ENCODE measurements around the gene MRPL55.

The MRPL55 gene

DNA sequence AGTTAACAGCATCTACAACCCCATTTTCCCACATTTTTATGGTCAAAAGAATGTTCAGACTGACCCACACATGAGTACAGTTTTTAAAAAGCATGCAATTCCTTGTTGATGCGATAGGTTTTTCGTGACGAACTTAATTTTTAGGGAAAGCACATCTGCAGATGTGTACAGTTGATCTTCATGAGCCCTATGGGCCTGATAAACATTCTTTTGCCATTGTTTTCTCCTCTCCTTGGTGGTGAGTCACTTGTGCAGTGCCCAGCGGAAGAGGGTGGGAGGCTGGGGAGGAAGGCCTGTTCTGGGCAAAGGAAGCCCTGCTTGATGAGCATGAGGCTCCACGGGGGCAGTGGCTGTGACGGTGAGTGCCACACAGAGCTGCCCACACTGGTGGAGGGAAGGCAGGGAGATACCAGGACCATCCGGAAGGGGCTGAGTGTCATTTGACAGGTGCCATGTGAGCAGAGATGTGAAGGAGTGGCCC is 21.3 kb downstream of the MRPL55 start:
- Histone ChIP-seq H4K20me1 (ENCODE audit: insufficient read depth, low read length, poor library complexity, severe bottlenecking) (peaks cover 100% of the 10 kb centered on the region), H3K4me1 (ENCODE audit: insufficient read depth, low read length, poor library complexity, severe bottlenecking) (peaks cover 64% of the 10 kb centered on the region), H3F3A (ENCODE audit: low read depth) (no peaks in the 10 kb centered on the region), H3K9me2 (replicated peaks; ENCODE audit: low read depth, low read length) (no peaks in the 10 kb centered on the region), H3K27me3 (ENCODE audit: insufficient read depth, low read length, poor library complexity, severe bottlenecking) (peaks cover 4% of the 10 kb centered on the region), H3K36me3 (ENCODE audit: insufficient read depth, low read length) (peaks cover 18% of the 10 kb centered on the region; the same call in 1 of the 2 replicates), H3K9me3 (ENCODE audit: insufficient read depth, low read depth, low read length) (no peaks in the 10 kb centered on the region), H3K9ac (ENCODE audit: low read depth, low read length, poor library complexity, severe bottlenecking) (peak overlapping the region; percentile 1), H3K4me2 (ENCODE audit: low read depth, low read length, poor library complexity, severe bottlenecking) (peak overlapping the region; percentile 88), H3K4me3 (ENCODE audit: low read length, poor library complexity, severe bottlenecking) (peak overlapping the region; percentile 81), H2AFZ (ENCODE audit: low read length) (no peak overlapping the region), H3K79me2 (ENCODE audit: insufficient read depth, low read length) (peaks cover 100% of the 10 kb centered on the region)
- TF ChIP-seq EZH2phosphoT487 (IDR thresholded peaks at IDR 0.05; ENCODE audit: borderline replicate concordance): no peak

GRCh38 chr1:228085287-228085951 is 23.7 kb downstream of the MRPL55 start:
- Histone ChIP-seq H3K9me3 (ENCODE audit: insufficient read depth, low read depth, low read length) (no peaks in the 10 kb centered on the region), H2AFZ (ENCODE audit: low read length) (no peak overlapping the region), H3K4me3 (ENCODE audit: low read length, poor library complexity, severe bottlenecking) (peak overlapping the region; percentile 81), H3K4me2 (ENCODE audit: low read depth, low read length, poor library complexity, severe bottlenecking) (peak overlapping the region; percentile 88), H3K9me2 (replicated peaks; ENCODE audit: low read depth, low read length) (no peaks in the 10 kb centered on the region), H3F3A (ENCODE audit: low read depth) (no peaks in the 10 kb centered on the region), H3K27me3 (ENCODE audit: insufficient read depth, low read length, poor library complexity, severe bottlenecking) (peaks cover 6% of the 10 kb centered on the region), H3K79me2 (ENCODE audit: insufficient read depth, low read length) (peaks cover 95% of the 10 kb centered on the region), H3K36me3 (ENCODE audit: insufficient read depth, low read length) (peaks cover 6% of the 10 kb centered on the region; the same call in 1 of the 2 replicates), H4K20me1 (ENCODE audit: insufficient read depth, low read length, poor library complexity, severe bottlenecking) (peaks cover 81% of the 10 kb centered on the region), H3K4me1 (ENCODE audit: insufficient read depth, low read length, poor library complexity, severe bottlenecking) (peaks cover 62% of the 10 kb centered on the region), H3K9ac (ENCODE audit: low read depth, low read length, poor library complexity, severe bottlenecking) (peak overlapping the region; percentile 96)
- TF ChIP-seq EZH2phosphoT487 (IDR thresholded peaks at IDR 0.05; ENCODE audit: borderline replicate concordance) (no peak), CTCF (conservative IDR thresholded peaks at IDR 0.05; ENCODE audit: low read length) (no peak)

DNA sequence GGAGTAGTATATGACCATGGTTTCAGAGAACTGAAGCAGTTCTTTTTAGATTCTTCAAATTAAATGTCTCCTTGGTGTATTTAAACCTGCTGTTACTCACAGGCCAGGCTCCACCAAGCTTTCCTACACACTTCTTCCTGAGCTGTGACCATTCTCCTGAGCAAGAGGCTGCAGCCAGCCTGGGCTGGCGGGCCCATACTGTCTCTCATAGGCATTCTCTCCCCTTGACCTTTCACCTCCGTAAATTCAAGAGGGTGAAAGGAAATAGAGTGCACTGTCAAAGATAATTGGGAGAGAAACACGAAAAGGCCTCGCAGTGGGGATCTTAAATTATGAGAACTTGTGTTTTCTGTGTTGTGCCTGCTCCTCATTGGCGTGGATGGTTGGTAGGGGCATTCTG is 24.3 kb downstream of the MRPL55 start:
- Histone ChIP-seq H3K9ac (ENCODE audit: low read depth, low read length, poor library complexity, severe bottlenecking) (peak overlapping the region; percentile 96), H3K9me2 (replicated peaks; ENCODE audit: low read depth, low read length) (no peaks in the 10 kb centered on the region), H2AFZ (ENCODE audit: low read length) (no peak overlapping the region), H3K4me3 (ENCODE audit: low read length, poor library complexity, severe bottlenecking) (peak overlapping the region; percentile 81), H3K36me3 (ENCODE audit: insufficient read depth, low read length) (peaks cover 6% of the 10 kb centered on the region; the same call in 1 of the 2 replicates), H3K79me2 (ENCODE audit: insufficient read depth, low read length) (peaks cover 93% of the 10 kb centered on the region), H3K4me2 (ENCODE audit: low read depth, low read length, poor library complexity, severe bottlenecking) (peak overlapping the region; percentile 88), H3K27me3 (ENCODE audit: insufficient read depth, low read length, poor library complexity, severe bottlenecking) (peaks cover 6% of the 10 kb centered on the region), H3F3A (ENCODE audit: low read depth) (no peaks in the 10 kb centered on the region), H3K4me1 (ENCODE audit: insufficient read depth, low read length, poor library complexity, severe bottlenecking) (peaks cover 60% of the 10 kb centered on the region), H3K9me3 (ENCODE audit: insufficient read depth, low read depth, low read length) (no peaks in the 10 kb centered on the region), H4K20me1 (ENCODE audit: insufficient read depth, low read length, poor library complexity, severe bottlenecking) (peaks cover 75% of the 10 kb centered on the region)
- TF ChIP-seq EZH2phosphoT487 (IDR thresholded peaks at IDR 0.05; ENCODE audit: borderline replicate concordance) (no peak), CTCF (conservative IDR thresholded peaks at IDR 0.05; ENCODE audit: low read length) (no peak)
